Umbilical cord (tissue), 2 donors: ENCODE measurements around the gene AFMID. TPM values are rescaled to one million over a fixed set of nuclear protein-coding genes. Genes with fewer than 3 reads are reported as not detected.

Source experiments
- DNase-seq: peaks from one replicate; pipeline ENCODE4 v3.0.0-alpha.2; 2015; ENCODE audit warnings: low spot score
- total RNA-seq: library from RNA; depleted of rRNA; stranded (reverse); fragments of >200 nt; gene quantifications from one replicate; pipeline ENCODE4 v1.2.3, GENCODE V29; 2014; ENCODE audit warnings: low replicate concordance; ENCODE audit not compliant: insufficient read depth

AFMID gene
- total RNA-seq, 1 donor from 2014 or later = 5.3 TPM

DNA sequence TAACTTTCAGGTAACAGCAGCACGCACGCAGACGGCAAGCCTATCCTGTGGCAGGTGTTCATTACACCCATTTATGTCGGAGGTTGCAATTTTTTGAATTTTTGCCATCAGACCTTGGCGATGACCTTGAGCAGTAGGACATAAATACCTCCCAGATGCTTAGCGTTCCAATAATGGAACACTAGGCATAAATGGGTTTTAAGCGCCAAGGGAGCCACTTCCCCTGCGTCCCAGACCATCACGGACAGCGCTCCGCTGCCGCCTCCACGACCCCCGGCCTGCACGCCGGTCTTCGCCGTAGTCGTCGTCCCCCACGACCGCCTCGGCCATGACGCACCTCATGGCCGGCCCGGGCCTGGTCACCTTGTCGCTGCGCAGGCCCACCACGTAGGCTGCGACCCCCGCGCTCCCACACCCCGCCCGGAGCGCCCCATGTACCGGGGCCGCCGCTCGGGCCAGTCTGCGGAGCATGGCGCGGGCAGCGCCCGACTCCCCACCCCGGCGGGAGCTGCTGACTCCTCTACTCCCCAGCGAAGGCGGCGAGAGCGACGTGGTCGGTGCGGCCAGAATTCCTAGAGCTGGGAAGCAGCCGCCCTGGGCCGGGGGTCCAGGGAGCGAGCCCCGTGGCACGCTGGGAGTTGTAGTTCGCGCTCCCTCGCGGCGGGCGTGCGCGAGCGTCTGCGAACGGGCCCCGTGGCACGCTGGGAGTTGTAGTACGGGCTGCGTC is 66.9 kb downstream of the AFMID start:
- DNase-seq = peak; percentile 89

DNA sequence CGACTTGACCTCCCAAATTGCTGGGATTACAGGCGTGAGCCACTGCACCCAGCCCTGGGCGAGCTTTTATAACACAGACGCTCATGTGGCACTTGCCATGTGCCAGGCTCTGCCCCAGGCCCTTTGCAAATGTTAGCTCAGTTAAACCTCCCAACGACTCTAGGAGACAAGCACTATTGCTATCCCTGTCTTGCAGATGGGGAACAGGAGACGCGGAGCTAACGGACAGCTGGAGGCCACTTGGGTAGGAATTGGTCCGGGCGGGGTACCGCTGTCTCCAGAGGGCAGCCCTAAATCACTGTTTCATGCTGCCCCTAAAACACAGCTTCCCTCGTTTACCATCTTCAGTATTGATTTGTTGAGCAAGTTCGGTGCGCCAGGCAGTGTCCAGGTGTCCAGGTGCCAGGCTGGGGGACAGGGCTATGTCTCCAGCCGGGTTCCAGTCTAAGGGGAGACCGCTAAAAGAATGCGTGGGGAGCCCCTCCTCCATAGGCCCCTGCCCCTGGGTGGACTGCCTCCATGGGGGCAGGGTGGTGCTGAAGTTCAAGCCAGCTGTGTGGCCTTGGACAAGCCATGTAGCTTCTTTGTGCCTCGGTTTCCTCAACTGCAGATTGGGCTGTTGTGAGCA is 68.0 kb downstream of the AFMID start:
- no peak for DNase-seq

GRCh38 chr17:78255953-78256706 is 69.0 kb downstream of the AFMID start:
- no peak for DNase-seq

GRCh38 chr17:78256707-78257591 is 69.8 kb downstream of the AFMID start:
- peak; percentile 84 for DNase-seq

Other genes starting within 250 kb of the AFMID start
- 8.9 TPM for gene TNRC6C, start 228.7 kb upstream of the AFMID start, total RNA-seq
- gene TMC6, start 58.6 kb upstream of the AFMID start, total RNA-seq = 20.9 TPM
- gene TMC8, start 56.6 kb upstream of the AFMID start, total RNA-seq = not detected
- 7.2 TPM for gene C17orf99, start 41.0 kb upstream of the AFMID start, total RNA-seq
- 31.8 TPM for gene SYNGR2, start 18.8 kb upstream of the AFMID start, total RNA-seq
- 8.9 TPM for gene TK1, start 310 bp upstream of the AFMID start, total RNA-seq
- 25.0 TPM for gene BIRC5, start 26.9 kb downstream of the AFMID start, total RNA-seq
- gene TMEM235, start 44.3 kb downstream of the AFMID start, total RNA-seq = 0.96 TPM
- gene SOCS3, start 172.7 kb downstream of the AFMID start, total RNA-seq = 137 TPM
- 35.4 TPM for gene PGS1, start 191.3 kb downstream of the AFMID start, total RNA-seq